HFF-Myc (cell line): ENCODE measurements around the gene LILRB5.
"Not testable (repeated sequence)": the region's sequence is repeated elsewhere in the genome, so short reads cannot be mapped to it uniquely, and the experiment has no call there.

Experiments
- DNase-seq: peaks from one replicate; pipeline ENCODE4 v3.0.0-alpha.2; 2011; ENCODE audit warnings: low read depth; ENCODE audit errors: extremely low read depth
- H3K4me3 ChIP-seq: replicated peaks from 2 replicates; pipeline ENCODE4 v1.5.1; 2011; ENCODE audit warnings: low read depth, mild to moderate bottlenecking, control low read depth, low read length
- TF ChIP-seq, protein P1 (sequence below): IDR thresholded peaks from 2 replicates; pipeline ENCODE4 v1.5.1; 2012; ENCODE audit warnings: mild to moderate bottlenecking, low read depth, low read length, control low read depth; ENCODE audit errors: missing control alignments

Gene LILRB5

DNA sequence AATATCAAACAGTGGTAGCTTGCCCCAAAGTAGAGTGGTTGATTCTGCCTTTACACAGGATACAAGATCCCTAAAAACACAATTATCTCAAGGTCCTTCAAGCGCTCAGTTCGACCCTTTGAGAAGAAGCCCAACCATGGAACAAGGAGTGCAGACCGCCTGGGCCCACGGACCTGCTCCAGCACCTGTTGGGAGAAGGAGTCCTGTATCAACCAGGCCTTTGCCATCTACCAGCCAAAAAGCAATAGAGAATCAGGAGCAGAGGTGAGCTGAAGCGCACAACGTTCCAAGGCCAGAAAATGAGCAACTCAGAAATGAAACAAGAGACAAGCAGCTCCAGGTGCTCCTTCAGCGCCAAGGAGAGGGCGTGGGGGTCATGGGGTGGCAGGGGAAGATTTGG, 27.9 kb downstream of the LILRB5 start:
- H3K4me3 ChIP-seq = no peak overlapping the region
- no peak for DNase-seq
- TF ChIP-seq, protein P1, sequence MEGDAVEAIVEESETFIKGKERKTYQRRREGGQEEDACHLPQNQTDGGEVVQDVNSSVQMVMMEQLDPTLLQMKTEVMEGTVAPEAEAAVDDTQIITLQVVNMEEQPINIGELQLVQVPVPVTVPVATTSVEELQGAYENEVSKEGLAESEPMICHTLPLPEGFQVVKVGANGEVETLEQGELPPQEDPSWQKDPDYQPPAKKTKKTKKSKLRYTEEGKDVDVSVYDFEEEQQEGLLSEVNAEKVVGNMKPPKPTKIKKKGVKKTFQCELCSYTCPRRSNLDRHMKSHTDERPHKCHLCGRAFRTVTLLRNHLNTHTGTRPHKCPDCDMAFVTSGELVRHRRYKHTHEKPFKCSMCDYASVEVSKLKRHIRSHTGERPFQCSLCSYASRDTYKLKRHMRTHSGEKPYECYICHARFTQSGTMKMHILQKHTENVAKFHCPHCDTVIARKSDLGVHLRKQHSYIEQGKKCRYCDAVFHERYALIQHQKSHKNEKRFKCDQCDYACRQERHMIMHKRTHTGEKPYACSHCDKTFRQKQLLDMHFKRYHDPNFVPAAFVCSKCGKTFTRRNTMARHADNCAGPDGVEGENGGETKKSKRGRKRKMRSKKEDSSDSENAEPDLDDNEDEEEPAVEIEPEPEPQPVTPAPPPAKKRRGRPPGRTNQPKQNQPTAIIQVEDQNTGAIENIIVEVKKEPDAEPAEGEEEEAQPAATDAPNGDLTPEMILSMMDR = no peak

- H3K4me3 ChIP-seq, DNase-seq: not testable (repeated sequence)
These were observed 32.5 kb downstream of the LILRB5 start for GRCh38 chr19:54224619-54225018.

- not testable (repeated sequence) for H3K4me3 ChIP-seq, DNase-seq
These were observed 33.2 kb downstream of the LILRB5 start for GRCh38 chr19:54223937-54224281.

DNA sequence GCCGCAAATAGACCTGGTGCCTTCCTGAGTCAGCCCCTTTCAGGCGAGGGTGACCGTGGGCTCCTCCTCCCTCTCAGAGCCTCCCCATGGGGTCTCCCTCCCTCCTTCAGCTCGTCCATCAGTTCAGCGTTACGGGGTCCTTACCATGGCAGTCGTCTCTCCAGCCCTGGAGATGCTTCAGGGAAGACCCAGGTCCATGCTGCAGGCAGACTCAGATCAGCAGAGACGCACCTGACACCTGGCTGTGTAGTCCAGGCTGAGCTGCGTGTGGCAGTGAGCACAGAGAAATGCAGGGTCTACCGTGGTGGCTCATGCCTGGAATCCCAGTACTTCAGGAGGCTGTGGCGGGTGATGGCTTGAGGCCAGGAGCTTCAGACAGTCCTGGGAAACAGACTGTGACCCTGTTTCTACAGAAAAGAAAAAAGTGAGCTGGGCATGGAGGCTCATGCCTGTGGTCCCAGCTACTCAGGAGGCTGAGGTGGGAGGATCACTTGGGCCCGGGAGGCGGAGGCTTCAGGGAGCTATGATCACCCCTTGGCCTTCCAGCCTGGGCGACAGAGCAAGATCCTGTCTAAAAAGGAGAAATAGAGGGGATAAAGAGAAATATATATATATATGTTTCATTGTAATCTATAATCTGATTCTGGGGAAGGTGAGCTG, 33.7 kb downstream of the LILRB5 start:
- not testable (repeated sequence) for H3K4me3 ChIP-seq, DNase-seq

- DNase-seq, H3K4me3 ChIP-seq: not testable (repeated sequence)
These were observed 34.4 kb downstream of the LILRB5 start, which contains the start of gene LILRB3 for GRCh38 chr19:54222474-54223276. Gene LILRB3 (minus strand): TSS chr19:54223007. CDS start chr19:54222976, 31 bp downstream.

GRCh38 chr19:54221947-54222346, 35.1 kb downstream of the LILRB5 start:
- not testable (repeated sequence) for DNase-seq, H3K4me3 ChIP-seq

DNA sequence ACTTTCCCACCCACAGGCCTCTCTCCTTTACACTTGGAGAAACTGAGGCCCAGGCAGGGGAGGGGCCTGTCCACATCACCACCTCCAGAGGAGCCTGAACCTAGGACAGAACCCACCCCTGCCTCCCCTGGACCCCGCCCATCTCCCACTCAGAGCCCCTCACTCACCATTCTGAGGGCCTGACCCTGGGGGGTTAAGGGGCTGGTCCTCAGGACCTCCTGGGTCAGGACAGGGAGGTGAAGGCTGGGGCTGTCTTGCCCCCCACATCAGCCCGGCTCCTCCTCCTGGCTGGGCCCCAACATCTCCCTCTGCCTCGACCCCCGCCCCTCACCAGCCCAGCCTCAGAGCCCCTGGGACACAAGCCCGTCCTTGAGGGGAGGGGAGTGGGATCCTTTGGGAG, 37.4 kb downstream of the LILRB5 start:
- DNase-seq, H3K4me3 ChIP-seq: not testable (repeated sequence)

- no peak for DNase-seq
- TF ChIP-seq, protein P1 = no peak
- H3K4me3 ChIP-seq = no peak overlapping the region
These were observed 38.0 kb downstream of the LILRB5 start for GRCh38 chr19:54218960-54219661.

DNA sequence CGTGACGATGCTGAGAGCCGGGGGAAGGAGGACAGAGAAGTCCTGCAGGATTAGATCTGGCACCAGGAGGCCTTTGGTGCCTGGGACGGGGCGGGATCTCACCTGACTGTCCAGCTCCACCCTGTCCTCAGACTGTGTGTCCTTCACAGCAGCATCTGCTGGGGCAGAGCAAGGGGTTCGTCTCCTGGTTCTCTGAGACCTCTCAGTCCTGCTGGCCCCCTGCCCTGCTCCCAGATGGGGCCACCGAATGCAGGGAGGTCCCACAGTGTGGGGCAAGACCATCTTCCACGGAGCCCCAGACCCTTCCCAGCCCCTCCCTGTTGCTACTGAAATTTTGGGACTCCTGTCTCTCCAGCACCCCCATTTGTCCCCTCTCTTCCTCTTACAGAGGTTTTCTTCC, 38.8 kb downstream of the LILRB5 start:
- TF ChIP-seq, protein P1 = no peak
- no peak for DNase-seq
- H3K4me3 ChIP-seq = no peak overlapping the region

DNA sequence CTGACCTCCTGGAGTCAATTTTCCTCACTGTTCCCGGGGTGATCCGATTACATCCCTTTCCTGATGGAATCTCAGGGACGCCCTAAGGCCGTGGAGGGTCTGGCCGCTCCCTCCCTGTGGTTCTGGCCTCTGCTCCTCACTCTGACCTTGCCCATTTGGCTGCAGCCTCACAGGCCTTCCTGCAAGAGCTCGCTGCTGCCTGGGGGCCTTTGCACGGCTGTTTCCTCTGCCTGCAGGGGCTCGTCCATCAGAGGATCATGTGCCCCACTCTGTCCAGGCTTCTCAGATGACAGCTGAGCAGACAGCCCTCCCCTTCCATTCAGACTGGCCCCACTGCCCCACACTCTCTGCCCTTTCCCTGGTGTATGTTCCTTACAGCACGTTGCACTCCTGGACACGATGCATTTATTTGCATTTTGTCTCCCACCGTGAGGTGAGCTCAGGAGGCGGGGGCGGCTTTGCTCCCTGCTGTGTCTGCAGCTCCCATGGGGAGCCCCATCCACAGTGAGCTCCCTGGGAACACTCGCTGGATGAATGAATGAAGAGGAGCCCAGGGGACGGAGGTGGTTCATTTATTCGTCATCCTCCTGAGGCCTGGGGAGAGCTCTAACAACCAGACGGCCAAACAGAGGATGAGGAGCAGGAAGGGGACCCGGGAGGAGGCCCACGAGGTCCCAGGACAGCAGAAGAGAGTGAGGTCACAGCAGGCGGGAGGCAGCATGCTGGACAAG, 39.4 kb downstream of the LILRB5 start:
- not testable (repeated sequence) for DNase-seq, H3K4me3 ChIP-seq
